A549 (cell line): ENCODE data around the gene COQ10A. TPM values are rescaled to one million over a fixed set of nuclear protein-coding genes. Genes with fewer than 3 reads are reported as not detected.

ENCODE experiments used
- ATAC-seq, 2 experiments: fragments of 200-7000 bp in 1 of 2; fragments of >200 bp in 1 of 2; cut with Nextera tagmentation in 1 of 2; cut with Tn5 transposase in 1 of 2; 3 replicates each; pipeline versions ENCODE4 v1.8.0 to v1.9.1; 2018 to 2020; ENCODE audit warnings: mild to moderate bottlenecking in 1 of 2, moderate library complexity in 1 of 2
- CTCF ChIA-PET: fragments of 300-600 bp; sonication (Branson Sonifier 250); formaldehyde crosslinking; extraction: SDS; loops from one replicate; lab custom pipeline; 2021; ENCODE audit warnings: antibody characterized with exemption, inconsistent platforms; lab: Yijun Ruan, JAX
- POLR2A ChIA-PET: fragments of 350-600 bp; formaldehyde crosslinking; extraction: SDS; loops from one replicate; lab custom pipeline; 2021; ENCODE audit warnings: antibody characterized with exemption, inconsistent platforms; lab: Yijun Ruan, JAX
- DNase-seq, 2 experiments: peaks; one replicate each; pipeline versions ENCODE4 v3.0.0 to v3.0.0-alpha.2; 2011 to 2016; ENCODE audit warnings: low read depth in 1 of 2, low spot score in 1 of 2
- FAIRE-seq: peaks from 2 replicates; lab custom pipeline; 2011; peaks lifted over from hg19 to GRCh38; lab: Jason Lieb, UNC
- H3K27ac ChIP-seq, 2 experiments: fragments of >200 bp; sonication (Bioruptor Twin); formaldehyde crosslinking; 3 replicates each; pipeline ENCODE4 v1.5.1; 2016 to 2017
- H3K4me1 ChIP-seq: fragments of >200 bp; sonication (Bioruptor Twin); formaldehyde crosslinking; 3 replicates; pipeline ENCODE4 v1.6.1; 2016
- H3K4me2 ChIP-seq: fragments of >200 bp; sonication (Bioruptor Twin); formaldehyde crosslinking; 3 replicates; pipeline ENCODE4 v1.6.1; 2016
- H3K4me3 ChIP-seq: fragments of >200 bp; sonication (Bioruptor Twin); formaldehyde crosslinking; 3 replicates; pipeline ENCODE4 v1.5.1; 2016
- H3K9me3 ChIP-seq: fragments of >200 bp; sonication (Bioruptor Twin); formaldehyde crosslinking; 3 replicates; pipeline ENCODE4 v1.6.1; 2016
- FOSB ChIP-seq: fragments of 250-450 bp; sonication (Bioruptor Pico); IDR thresholded peaks from 2 replicates; pipeline ENCODE4 v1.5.0; 2020; ENCODE audit warnings: mild to moderate bottlenecking, moderate library complexity
- FOSL2 ChIP-seq, 2 experiments: fragments of 450-650 bp in 1 of 2; fragments of >200 bp in 1 of 2; sonication (Bioruptor Twin) in 1 of 2; formaldehyde crosslinking; IDR thresholded peaks; 2 replicates each; pipeline versions ENCODE4 v1.5.0 to v1.6.1; 2016 to 2020; ENCODE audit warnings: mild to moderate bottlenecking in 1 of 2, moderate library complexity in 1 of 2
- HOXB13 ChIP-seq: fragments of 250-450 bp; sonication (Bioruptor Pico); IDR thresholded peaks from 2 replicates; pipeline ENCODE4 v1.5.0; 2020; ENCODE audit warnings: low read depth, mild to moderate bottlenecking, moderate library complexity
- JUN ChIP-seq, 2 experiments: fragments of >200 bp; sonication (Bioruptor Twin); formaldehyde crosslinking; IDR thresholded peaks; 2 replicates in 1 of 2; 3 replicates in 1 of 2; pipeline ENCODE4 v1.6.1; 2016 to 2017
- KDM5A ChIP-seq: fragments of 200-600 bp; sonication (generic); IDR thresholded peaks from 2 replicates; pipeline ENCODE4 v1.6.1; 2016; ENCODE audit warnings: antibody characterized with exemption, mild to moderate bottlenecking
- PHF8 ChIP-seq: fragments of 200-600 bp; sonication (generic); IDR thresholded peaks from 2 replicates; pipeline ENCODE4 v1.6.1; 2016; ENCODE audit warnings: low read depth, mild to moderate bottlenecking, antibody characterized with exemption, moderate library complexity, borderline replicate concordance
- POLR2A ChIP-seq: IDR thresholded peaks from 2 replicates; pipeline ENCODE4 v1.6.1; 2012; ENCODE audit warnings: mild to moderate bottlenecking, low read length
- RAD21 ChIP-seq, 2 experiments: fragments of >200 bp in 1 of 2; sonication (Bioruptor Twin) in 1 of 2; formaldehyde crosslinking in 1 of 2; IDR thresholded peaks in 1 of 2; conservative IDR thresholded peaks in 1 of 2; 2 replicates in 1 of 2; 3 replicates in 1 of 2; pipeline ENCODE4 v1.6.1; 2012 to 2018; ENCODE audit warnings: inconsistent platforms in 1 of 2
- RFX5 ChIP-seq: fragments of 450-650 bp; IDR thresholded peaks from 2 replicates; pipeline ENCODE4 v1.7.1; 2014; ENCODE audit warnings: antibody characterized with exemption, mild to moderate bottlenecking, moderate library complexity
- SMC3 ChIP-seq: fragments of >200 bp; sonication (Bioruptor Twin); formaldehyde crosslinking; IDR thresholded peaks from 3 replicates; pipeline ENCODE4 v1.6.1; 2018; ENCODE audit warnings: inconsistent platforms
- ZSCAN20 ChIP-seq: fragments of 250-450 bp; sonication (Bioruptor Pico); IDR thresholded peaks from 2 replicates; pipeline ENCODE4 v1.8.0; 2022; ENCODE audit warnings: mild to moderate bottlenecking, moderate library complexity
- WGBS: methylation state at CpG from one replicate; pipeline ENCODE4 v1.1.6; 2017; ENCODE audit errors: missing lambda C conversion rate; 5-methylcytosine and 5-hydroxymethylcytosine counted together
- polyA plus RNA-seq, 4 experiments: library from polyadenylated mRNA; depleted of rRNA in 3 of 4; stranded (reverse); fragments of >200 nt; fragmentation: RNase III in 1 of 4; extraction: RNeasy Plus Mini Kit Qiagen cat#74134 plus additional on column Dnase treatment in 1 of 4; gene quantifications; 2 replicates in 3 of 4; 3 replicates in 1 of 4; pipeline ENCODE4 v1.2.3, GENCODE V29; 2011 to 2017
- TF ChIP-seq, protein P1 (sequence below): fragments of 250-450 bp; sonication (Bioruptor Pico); IDR thresholded peaks from 2 replicates; pipeline ENCODE4 v1.5.0; 2020; ENCODE audit warnings: low read depth, mild to moderate bottlenecking, moderate library complexity
- TF ChIP-seq, protein P2 (sequence below): fragments of >200 bp; sonication (Bioruptor Twin); formaldehyde crosslinking; IDR thresholded peaks from 3 replicates; pipeline ENCODE4 v1.6.1; 2016
- TF ChIP-seq, protein P3 (sequence below): fragments of >200 bp; sonication (Bioruptor Twin); formaldehyde crosslinking; IDR thresholded peaks from 3 replicates; pipeline ENCODE4 v1.5.1; 2016
- TF ChIP-seq, protein P4 (sequence below): IDR thresholded peaks from 2 replicates; pipeline ENCODE4 v1.6.1; 2012
- TF ChIP-seq, protein P5 (sequence below): IDR thresholded peaks from 2 replicates; pipeline ENCODE4 v1.6.1; 2012; ENCODE audit warnings: low read depth, borderline replicate concordance
- TF ChIP-seq, protein P6 (sequence below): fragments of 450-650 bp; IDR thresholded peaks from 2 replicates; pipeline ENCODE4 v1.6.1; 2014; ENCODE audit warnings: antibody characterized with exemption
- TF ChIP-seq, protein P7 (sequence below): fragments of 250-450 bp; sonication (Bioruptor Pico); IDR thresholded peaks from 2 replicates; pipeline ENCODE4 v1.5.0; 2021; ENCODE audit warnings: mild to moderate bottlenecking, moderate library complexity, borderline replicate concordance

Gene COQ10A
- polyA plus RNA-seq, 2 of the 4 experiments (the other 2 are of a cell fraction), result 23.5 to 40.9 TPM

DNA sequence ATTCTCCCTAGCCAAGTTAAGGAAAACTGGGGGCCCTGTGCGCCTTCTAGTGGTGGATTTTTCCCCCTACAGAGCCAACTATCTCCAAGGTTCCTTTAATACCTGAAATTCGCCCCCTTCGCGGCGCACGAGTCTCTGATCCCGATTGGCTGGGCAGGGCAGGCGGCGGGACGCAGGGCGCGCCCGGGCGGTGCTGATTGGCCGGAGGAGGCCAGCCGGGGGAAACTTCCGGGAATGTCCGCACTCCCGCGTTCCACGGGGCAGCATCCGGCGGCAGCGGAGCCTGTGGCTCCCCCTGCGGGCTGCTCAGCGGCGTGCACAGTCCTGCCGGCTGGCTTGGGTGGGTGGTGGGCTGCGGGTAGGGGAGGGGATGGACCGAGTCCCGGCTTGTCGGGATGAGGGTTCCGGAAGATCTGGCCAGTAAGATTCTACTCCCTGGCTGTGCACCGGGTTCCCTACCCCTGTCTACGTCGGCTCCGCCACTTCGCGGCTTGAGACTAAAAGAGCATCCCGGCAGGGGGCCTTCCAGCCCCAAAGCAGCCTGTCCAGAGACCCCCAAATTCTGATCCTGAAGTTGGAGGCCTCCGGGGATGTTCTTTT is 42.5 kb upstream of the COQ10A start, which contains the start of gene NABP2:
TSS of gene NABP2 (plus strand) at position 241 of the 600 bp plus-strand sequence. CDS start 515 bp downstream, outside the sequence.
- Histone ChIP-seq H3K4me1 (peaks cover 26% of the 10 kb centered on the region), H3K4me3 (peak within 1 kb of the TSS; percentile 66), H3K27ac (peak within 1 kb of the TSS; percentile 80 to 94), H3K9me3 (no peaks in the 10 kb centered on the region), H3K4me2 (peak within 1 kb of the TSS; percentile 87)
- ChIA-PET POLR2A (no interaction called here), CTCF (interaction anchor here (1.0 to 4.2 kb wide), 6 partner anchors 18 to 105 kb away, joined by 3 to 56 read pairs (median 18); partner anchors contain the start of genes SMARCC2 and ZC3H10)
- DNase-seq, result peak; percentile 99
- no peak for FAIRE-seq
- peak; percentile 84 to 89 for ATAC-seq
- TF ChIP-seq FOSL2 (IDR thresholded peaks at IDR 0.05), result no peak
- TF ChIP-seq FOSL2 (CRISPR knock-in tag; IDR thresholded peaks at IDR 0.05), result no peak
- TF ChIP-seq RAD21 (conservative IDR thresholded peaks at IDR 0.05 in 1 of 2, IDR thresholded peaks at IDR 0.05 in 1 of 2), result peak; percentile 57 to 73
- TF ChIP-seq HOXB13 (CRISPR knock-in tag), result no peak
- TF ChIP-seq, protein P1, sequence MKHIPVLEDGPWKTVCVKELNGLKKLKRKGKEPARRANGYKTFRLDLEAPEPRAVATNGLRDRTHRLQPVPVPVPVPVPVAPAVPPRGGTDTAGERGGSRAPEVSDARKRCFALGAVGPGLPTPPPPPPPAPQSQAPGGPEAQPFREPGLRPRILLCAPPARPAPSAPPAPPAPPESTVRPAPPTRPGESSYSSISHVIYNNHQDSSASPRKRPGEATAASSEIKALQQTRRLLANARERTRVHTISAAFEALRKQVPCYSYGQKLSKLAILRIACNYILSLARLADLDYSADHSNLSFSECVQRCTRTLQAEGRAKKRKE, result no peak
- TF ChIP-seq POLR2A, result peak; percentile 61
- TF ChIP-seq, protein P2, sequence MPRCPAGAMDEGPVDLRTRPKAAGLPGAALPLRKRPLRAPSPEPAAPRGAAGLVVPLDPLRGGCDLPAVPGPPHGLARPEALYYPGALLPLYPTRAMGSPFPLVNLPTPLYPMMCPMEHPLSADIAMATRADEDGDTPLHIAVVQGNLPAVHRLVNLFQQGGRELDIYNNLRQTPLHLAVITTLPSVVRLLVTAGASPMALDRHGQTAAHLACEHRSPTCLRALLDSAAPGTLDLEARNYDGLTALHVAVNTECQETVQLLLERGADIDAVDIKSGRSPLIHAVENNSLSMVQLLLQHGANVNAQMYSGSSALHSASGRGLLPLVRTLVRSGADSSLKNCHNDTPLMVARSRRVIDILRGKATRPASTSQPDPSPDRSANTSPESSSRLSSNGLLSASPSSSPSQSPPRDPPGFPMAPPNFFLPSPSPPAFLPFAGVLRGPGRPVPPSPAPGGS, result 0 out of 3 replicates have a peak, but pooled peaks have one; percentile 12
- TF ChIP-seq FOSB (CRISPR knock-in tag), result no peak
- TF ChIP-seq ZSCAN20, result no peak
- TF ChIP-seq, protein P3, sequence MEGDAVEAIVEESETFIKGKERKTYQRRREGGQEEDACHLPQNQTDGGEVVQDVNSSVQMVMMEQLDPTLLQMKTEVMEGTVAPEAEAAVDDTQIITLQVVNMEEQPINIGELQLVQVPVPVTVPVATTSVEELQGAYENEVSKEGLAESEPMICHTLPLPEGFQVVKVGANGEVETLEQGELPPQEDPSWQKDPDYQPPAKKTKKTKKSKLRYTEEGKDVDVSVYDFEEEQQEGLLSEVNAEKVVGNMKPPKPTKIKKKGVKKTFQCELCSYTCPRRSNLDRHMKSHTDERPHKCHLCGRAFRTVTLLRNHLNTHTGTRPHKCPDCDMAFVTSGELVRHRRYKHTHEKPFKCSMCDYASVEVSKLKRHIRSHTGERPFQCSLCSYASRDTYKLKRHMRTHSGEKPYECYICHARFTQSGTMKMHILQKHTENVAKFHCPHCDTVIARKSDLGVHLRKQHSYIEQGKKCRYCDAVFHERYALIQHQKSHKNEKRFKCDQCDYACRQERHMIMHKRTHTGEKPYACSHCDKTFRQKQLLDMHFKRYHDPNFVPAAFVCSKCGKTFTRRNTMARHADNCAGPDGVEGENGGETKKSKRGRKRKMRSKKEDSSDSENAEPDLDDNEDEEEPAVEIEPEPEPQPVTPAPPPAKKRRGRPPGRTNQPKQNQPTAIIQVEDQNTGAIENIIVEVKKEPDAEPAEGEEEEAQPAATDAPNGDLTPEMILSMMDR, result peak; percentile 95
- TF ChIP-seq, protein P4, sequence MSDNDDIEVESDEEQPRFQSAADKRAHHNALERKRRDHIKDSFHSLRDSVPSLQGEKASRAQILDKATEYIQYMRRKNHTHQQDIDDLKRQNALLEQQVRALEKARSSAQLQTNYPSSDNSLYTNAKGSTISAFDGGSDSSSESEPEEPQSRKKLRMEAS, result peak; percentile 93
- TF ChIP-seq, protein P5, sequence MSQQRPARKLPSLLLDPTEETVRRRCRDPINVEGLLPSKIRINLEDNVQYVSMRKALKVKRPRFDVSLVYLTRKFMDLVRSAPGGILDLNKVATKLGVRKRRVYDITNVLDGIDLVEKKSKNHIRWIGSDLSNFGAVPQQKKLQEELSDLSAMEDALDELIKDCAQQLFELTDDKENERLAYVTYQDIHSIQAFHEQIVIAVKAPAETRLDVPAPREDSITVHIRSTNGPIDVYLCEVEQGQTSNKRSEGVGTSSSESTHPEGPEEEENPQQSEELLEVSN, result peak; percentile 93
- TF ChIP-seq SMC3, result peak; percentile 79
- 0 out of 2 replicates have a peak, but pooled peaks have one; percentile 25 for TF ChIP-seq PHF8
- TF ChIP-seq, protein P6, sequence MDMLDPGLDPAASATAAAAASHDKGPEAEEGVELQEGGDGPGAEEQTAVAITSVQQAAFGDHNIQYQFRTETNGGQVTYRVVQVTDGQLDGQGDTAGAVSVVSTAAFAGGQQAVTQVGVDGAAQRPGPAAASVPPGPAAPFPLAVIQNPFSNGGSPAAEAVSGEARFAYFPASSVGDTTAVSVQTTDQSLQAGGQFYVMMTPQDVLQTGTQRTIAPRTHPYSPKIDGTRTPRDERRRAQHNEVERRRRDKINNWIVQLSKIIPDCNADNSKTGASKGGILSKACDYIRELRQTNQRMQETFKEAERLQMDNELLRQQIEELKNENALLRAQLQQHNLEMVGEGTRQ, result peak; percentile 68
- peak in 1 of 2 experiments; percentile 64; a peak in 2 of 5 replicates for TF ChIP-seq JUN (IDR thresholded peaks at IDR 0.05)
- TF ChIP-seq, protein P7, sequence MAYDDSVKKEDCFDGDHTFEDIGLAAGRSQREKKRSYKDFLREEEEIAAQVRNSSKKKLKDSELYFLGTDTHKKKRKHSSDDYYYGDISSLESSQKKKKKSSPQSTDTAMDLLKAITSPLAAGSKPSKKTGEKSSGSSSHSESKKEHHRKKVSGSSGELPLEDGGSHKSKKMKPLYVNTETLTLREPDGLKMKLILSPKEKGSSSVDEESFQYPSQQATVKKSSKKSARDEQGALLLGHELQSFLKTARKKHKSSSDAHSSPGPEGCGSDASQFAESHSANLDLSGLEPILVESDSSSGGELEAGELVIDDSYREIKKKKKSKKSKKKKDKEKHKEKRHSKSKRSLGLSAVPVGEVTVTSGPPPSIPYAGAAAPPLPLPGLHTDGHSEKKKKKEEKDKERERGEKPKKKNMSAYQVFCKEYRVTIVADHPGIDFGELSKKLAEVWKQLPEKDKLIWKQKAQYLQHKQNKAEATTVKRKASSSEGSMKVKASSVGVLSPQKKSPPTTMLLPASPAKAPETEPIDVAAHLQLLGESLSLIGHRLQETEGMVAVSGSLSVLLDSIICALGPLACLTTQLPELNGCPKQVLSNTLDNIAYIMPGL, result peak; percentile 77; the same call in 1 of the 2 replicates
- TF ChIP-seq RFX5, result peak; percentile 89
- peak; percentile 59; the same call in 1 of the 2 replicates for TF ChIP-seq KDM5A
- 3% methylated on average over 24 of the region's 41 CpGs for WGBS
